Lower leg skin (tissue), 4 donors: ENCODE measurements around the gene DRAXIN. TPM values are rescaled to one million over a fixed set of nuclear protein-coding genes. Genes with fewer than 3 reads are reported as not detected.
"Not testable (repeated sequence)": the region's sequence is repeated elsewhere in the genome, so short reads cannot be mapped to it uniquely, and the experiment has no call there.

Experiments
- DNase-seq, 2 donors: peaks; one replicate each; pipeline ENCODE4 v3.0.0-alpha.2; 2019; ENCODE audit warnings: low spot score in 2 of 2
- H3K4me3 ChIP-seq: fragments of 200-600 bp; sonication (generic); 2 replicates; pipeline ENCODE4 v1.5.1; 2017; ENCODE audit warnings: mild to moderate bottlenecking, low read depth; ENCODE audit not compliant: poor library complexity, severe bottlenecking
- CTCF ChIP-seq, 3 donors: fragments of 450-650 bp; IDR thresholded peaks; one replicate each; pipeline ENCODE4 v1.5.1; 2016; ENCODE audit warnings: antibody characterized with exemption in 3 of 3, mild to moderate bottlenecking in 3 of 3, moderate library complexity in 2 of 3
- POLR2A ChIP-seq, 2 donors: fragments of 450-650 bp; IDR thresholded peaks; one replicate each; pipeline ENCODE4 v1.6.1; 2016 to 2017; ENCODE audit warnings: antibody characterized with exemption in 2 of 2, mild to moderate bottlenecking in 1 of 2, moderate library complexity in 1 of 2
- WGBS, 2 donors: methylation state at CpG; one replicate each; pipeline ENCODE4 v1.1.5; 2018; 5-methylcytosine and 5-hydroxymethylcytosine counted together
- intact Hi-C: fragments of 100-400 bp; cut with DNase I; formaldehyde crosslinking; loops from one replicate; pipeline ENCODE4 v1.15.0; 2023; ENCODE audit warnings: low total_unique reads
- total RNA-seq, 4 donors: library from RNA; depleted of rRNA; stranded (reverse); fragments of >200 nt; gene quantifications; one replicate each; pipeline ENCODE4 v1.1.0, GENCODE V29; 2016

DRAXIN gene
- under 1 TPM in 3 of 4 donors, not detected in 1; 0.15 to 0.52 (median 0.36) TPM for total RNA-seq

GRCh38 chr1:11691302-11691914, at the start of gene DRAXIN:
Gene DRAXIN (plus strand): TSS chr1:11691710. CDS start chr1:11706259, 14,549 bp downstream.
- no peak within 1 kb of the TSS for H3K4me3 ChIP-seq
- TF ChIP-seq CTCF (IDR thresholded peaks at IDR 0.05) = no peak
- 0% methylated on average over 7 to 29 of the region's 78 CpGs for WGBS, 2 donors
- intact Hi-C loops = no loop called here
- no peak for DNase-seq

GRCh38 chr1:11641776-11642305, 49.7 kb upstream of the DRAXIN start:
- intact Hi-C loops = loop anchor here (2.0 kb wide), 1 partner anchor 399 kb away; no protein-coding TSS in a partner anchor
- DNase-seq = no peak
- TF ChIP-seq CTCF (IDR thresholded peaks at IDR 0.05) (no peak), POLR2A (IDR thresholded peaks at IDR 0.05) (no peak)

GRCh38 chr1:11642418-11643017, 49.0 kb upstream of the DRAXIN start:
- WGBS, 2 donors = 53 to 55% methylated on average over 18 of the region's 18 CpGs
- peak in 2 of 3 donors; percentile 25 to 62 for TF ChIP-seq CTCF (IDR thresholded peaks at IDR 0.05)
- intact Hi-C loops = loop anchor here (2.0 kb wide), 1 partner anchor 400 kb away; no protein-coding TSS in a partner anchor
- H3K4me3 ChIP-seq = not testable (repeated sequence)
- peak; percentile 72 to 92 for DNase-seq

More at GRCh38 chr1:11641776-11642305, 49.7 kb upstream of the DRAXIN start:
- no peak overlapping the region for H3K4me3 ChIP-seq
- WGBS, 2 donors = 53 to 58% methylated on average over 5 of the region's 5 CpGs

GRCh38 chr1:11643782-11644181, 47.7 kb upstream of the DRAXIN start:
- H3K4me3 ChIP-seq = no peak overlapping the region
- DNase-seq = no peak
- no peak for TF ChIP-seq POLR2A (IDR thresholded peaks at IDR 0.05)
- no peak for TF ChIP-seq CTCF (IDR thresholded peaks at IDR 0.05)
- intact Hi-C loops = loop anchor here (2.0 kb wide), 1 partner anchor 401 kb away; no protein-coding TSS in a partner anchor
- 50 to 54% methylated on average over 5 of the region's 5 CpGs for WGBS, 2 donors

GRCh38 chr1:11645270-11645669, 46.2 kb upstream of the DRAXIN start:
- TF ChIP-seq CTCF (IDR thresholded peaks at IDR 0.05) (no peak), POLR2A (IDR thresholded peaks at IDR 0.05) (no peak)
- no peak for DNase-seq
- 89 to 91% methylated on average over 5 of the region's 5 CpGs for WGBS, 2 donors
- intact Hi-C loops = no loop called here
- no peak overlapping the region for H3K4me3 ChIP-seq
